ENCODE data around the gene ALDH1A3.
A peak's percentile ranks its signal among the peaks of the same experiment; 100 is the strongest.

ALDH1A3 gene

GRCh38 chr15:100859970-100860828, 19.4 kb upstream of the ALDH1A3 start:
- DNase-seq = no peak

- DNase-seq = no peak
Measured at GRCh38 chr15:100860829-100861510, 18.7 kb upstream of the ALDH1A3 start.

DNA sequence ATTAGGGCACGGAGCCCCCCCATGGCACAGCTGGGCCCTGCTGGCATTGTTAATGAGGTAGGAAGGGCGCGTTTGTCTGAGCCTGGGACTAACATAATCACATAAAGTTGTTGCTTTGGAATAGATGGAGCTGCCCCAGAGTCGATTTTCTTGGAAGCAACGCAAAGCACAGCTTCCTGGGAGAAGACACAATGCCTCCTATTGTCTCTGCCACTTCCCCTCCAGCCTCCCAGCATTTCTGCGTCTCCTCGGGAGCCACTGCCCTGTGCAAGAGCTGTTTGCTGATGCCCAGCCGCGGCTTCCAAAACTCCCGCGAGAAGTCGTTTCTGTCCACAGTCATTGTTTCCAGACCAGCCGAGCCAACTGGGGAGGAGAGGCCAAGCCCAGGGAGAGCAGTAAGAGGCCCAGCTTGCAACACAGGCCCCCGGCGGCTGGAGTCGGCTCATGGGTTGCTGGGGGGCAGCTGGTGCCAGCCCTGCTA, 18.1 kb upstream of the ALDH1A3 start:
- DNase-seq = no peak

- no peak for DNase-seq
Measured at GRCh38 chr15:100862162-100862561, 17.5 kb upstream of the ALDH1A3 start.

DNA sequence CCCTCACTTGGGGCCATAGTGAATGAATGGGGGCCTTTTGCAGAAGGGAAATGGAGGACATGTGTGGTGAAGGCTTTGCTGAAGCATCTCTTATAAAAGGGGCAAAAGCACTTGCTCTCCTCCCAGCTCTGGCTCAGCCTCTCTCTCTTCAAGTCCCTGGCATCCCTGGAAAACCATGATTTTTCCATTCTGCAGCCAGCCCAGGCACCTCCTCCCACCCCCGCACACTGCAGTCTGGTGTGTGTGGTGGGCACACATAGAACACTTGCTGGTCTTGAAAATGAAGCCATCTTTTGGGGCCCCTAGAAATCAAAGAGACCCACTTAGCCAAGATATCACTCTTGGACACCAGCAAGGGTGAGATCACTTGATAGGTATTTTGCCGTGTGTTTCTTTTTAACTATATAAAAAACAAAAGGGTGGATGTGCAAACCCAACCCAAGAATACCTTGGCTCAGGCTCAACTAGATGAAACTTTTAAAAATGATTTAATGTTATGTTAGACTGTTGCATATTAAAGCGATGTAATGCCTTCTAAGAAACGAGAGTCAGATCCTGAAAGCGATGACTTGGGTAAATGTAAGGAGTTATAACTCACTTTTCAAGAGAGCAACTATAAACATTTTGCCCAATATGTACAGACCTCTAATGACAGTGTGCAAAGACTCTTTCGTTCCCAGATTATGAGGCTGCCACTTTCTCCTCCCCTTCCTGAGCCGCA, 16.4 kb upstream of the ALDH1A3 start:
- no peak for DNase-seq

- no peak for DNase-seq
Measured at GRCh38 chr15:100863796-100864267, 15.8 kb upstream of the ALDH1A3 start.

GRCh38 chr15:100866386-100867330, 13.0 kb upstream of the ALDH1A3 start:
- no peak for DNase-seq

DNA sequence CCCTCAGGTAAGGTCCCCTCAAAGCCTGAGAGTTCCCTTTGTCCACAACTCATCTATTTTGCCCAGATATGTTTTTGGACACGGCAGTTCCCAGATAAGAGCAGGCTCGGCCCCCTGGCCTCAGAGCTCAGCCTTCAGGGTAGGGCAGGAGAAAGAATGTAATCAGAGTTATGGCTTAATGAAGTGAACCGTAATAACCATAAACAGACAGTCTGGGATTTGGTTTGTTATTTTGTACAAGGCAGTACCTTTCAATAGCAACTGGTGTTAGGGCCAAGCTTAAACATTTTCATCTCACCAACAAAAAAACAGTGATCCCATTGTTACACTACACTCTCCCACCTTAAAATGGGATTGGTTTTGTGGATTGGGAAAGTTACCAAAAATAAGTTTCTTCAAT, 12.2 kb upstream of the ALDH1A3 start:
- no peak for DNase-seq

DNA sequence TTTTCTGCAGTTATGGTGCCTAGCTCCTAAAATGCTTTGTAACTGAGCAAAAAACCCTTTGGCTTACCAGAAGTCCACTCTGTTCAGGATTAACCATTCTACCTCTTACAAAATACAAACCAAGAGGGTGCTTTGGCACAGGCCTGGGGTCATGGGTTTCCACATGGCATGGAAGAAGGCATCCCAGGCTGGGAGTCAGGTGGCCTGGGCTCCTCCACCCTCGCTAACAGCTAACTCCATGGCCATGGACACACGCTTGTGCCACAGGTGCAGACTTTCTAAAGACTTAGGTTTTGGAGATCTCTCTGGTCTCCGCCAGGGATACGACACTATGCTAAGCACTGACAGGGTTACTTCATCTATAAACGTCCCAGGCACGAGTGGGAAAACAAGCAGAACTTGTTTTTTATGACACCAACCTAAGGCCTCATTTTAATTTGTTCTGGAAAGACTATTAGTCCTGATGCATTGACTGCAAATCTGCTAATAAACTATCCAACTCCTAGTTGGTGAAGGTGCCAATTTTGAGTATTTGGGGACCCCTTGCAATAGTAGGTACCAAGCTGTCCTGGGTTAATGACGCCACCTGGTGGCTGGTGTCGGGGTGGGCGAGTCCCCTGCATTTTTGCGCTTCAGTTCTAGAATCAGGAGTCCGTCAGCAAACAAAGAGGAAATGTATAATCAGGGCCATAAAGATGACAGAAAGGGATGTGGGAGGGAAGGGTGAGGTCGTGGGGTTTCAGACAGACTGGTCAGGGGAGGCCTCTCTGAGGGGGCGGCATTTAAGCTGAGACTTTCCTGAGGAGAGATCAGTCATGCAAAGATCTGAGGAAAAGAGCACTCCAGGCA, 10.3 kb upstream of the ALDH1A3 start:
- no peak for DNase-seq

DNA sequence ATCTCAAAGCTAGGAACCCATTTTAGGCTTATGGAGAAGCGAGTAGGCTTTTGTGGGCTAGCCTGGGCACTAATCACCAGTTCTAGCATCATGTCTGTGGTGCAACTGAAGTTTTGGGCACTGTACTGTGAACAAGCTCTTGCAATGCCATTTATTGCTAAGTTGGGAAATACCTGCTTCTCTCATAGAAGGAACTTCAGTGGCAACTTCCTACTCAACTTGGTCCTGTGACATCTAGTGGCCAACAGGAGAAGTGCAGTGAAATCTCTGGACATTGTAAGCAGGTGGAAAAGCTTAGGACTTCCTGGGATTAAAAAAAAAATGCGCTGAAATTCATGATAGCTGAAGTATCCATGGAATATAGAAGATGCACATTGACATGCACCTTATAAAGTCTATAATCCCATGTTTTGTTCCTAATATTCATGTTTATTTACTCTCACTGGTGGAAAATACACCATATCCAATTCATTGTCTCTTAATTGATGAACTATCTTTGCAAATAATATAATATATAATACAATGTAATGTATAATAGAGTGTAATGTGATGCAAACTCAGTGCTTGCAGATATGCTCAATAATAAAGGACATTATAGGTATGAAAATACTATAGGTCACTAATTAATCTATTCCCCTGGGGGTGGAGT, 6.5 kb upstream of the ALDH1A3 start:
- peak; percentile 39 for DNase-seq

- DNase-seq = no peak
Measured at GRCh38 chr15:100875495-100875894, 4.1 kb upstream of the ALDH1A3 start.

DNA sequence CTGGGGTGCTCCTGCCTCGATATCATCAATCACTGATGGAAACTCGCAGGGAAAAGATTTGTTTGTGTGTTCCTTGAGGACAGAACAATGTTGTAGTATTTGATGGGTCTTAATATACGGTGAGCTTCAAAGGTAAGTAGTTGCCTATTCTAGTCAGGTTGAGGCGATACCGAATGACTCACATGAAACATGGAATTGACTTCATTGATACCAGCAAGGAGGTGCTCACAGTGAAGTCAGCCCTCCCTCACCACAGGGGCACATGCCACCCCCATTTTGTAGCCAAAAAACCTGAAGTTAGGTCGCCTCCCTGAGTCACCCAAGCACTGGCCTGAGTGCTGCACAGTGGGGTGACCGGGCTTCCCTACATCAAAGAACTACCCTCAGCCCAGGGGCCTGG, 3.7 kb upstream of the ALDH1A3 start:
- no peak for DNase-seq

GRCh38 chr15:100877551-100877950, 2.1 kb upstream of the ALDH1A3 start:
- DNase-seq = peak; percentile 84

DNA sequence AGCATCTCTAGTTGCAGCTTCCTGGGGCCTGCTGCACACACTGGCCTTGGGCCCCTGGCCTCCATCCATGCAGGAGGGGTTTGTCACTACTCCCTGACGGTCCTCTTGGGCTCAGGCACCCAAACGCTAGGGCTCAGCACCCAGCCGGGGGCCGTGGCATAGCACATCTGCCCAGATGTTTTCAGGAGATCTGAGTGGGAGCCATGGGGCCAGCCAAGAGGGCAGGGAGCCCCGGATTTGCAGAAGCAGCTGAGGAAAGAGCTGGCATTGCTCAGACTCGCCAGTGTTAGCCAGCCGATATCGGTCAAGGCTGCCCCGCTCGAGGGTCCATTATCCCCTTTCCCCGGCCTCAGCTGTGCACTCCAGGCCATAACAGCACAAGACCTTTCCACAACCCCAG, 1.5 kb upstream of the ALDH1A3 start:
- no peak for DNase-seq

GRCh38 chr15:100878648-100879047, 983 bp upstream of the ALDH1A3 start:
- no peak for DNase-seq

DNA sequence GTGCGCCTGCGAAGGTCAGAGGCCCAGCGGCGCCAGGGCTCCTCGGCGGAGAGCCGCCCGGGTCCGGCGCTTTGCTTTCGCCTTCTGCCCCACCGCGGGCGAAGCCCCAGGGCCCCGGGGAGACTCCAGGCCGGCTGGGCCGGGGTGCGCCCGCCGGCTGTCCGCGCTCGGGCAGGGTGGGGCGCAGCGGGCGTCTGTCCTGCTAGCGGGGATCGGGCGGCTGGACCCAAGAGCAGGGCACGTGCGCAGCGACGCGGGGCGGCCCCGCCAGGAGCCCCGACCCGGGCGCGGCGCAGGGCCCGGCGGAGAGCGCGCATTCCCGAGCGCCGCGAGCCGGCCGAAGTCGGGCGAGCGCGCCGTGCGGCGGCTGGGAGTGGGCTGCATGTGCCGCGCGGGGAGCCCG, 569 bp upstream of the ALDH1A3 start:
- DNase-seq = peak; percentile 32

- no peak for DNase-seq
Measured at GRCh38 chr15:100880139-100880896, 687 bp downstream of the ALDH1A3 start.

GRCh38 chr15:100880897-100881242, 1.2 kb downstream of the ALDH1A3 start:
- no peak for DNase-seq

DNA sequence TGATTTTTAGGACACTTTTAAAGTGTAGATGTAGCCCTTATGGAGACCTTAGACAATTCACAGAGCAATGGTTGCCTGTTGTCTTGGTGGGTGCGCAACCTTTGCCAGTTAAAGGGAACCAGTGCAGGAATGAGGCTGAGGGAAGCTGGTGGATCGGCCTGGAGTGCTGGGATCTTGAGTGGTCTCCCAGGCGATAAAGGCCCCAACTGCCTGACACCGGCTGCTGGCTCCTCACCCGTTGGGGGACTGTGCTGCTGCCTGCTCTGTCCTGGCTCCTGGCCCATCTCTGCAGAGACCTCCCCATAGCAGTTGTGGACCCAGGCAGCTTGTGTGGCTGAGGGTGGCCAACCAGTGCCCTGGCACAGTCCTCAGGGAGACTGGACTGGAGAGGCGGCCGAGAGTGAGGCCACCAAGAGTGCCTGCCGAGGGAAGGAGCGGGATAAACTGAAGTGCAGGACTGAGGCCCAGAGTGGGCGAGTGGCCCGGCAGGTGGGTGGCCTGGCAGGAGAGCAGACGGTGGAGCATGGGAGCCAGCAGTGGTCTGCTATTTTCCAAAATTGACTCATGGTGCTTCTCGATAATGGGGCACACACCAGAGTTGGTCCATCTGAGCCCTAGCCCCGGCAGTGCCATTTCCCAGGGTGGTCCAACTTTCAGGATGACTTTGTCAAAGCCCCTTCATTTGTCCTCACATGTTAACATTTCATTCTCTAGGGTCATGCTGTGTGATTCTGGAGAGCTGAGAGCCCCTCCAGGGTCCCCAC, 2.1 kb downstream of the ALDH1A3 start:
- DNase-seq = no peak

Data from NCI-H2171 (cell line).